Chondrocyte (in vitro differentiated cells): ENCODE data around the gene SFI1. TPM values are rescaled to one million over a fixed set of nuclear protein-coding genes. Genes with fewer than 3 reads are reported as not detected.
"Not testable (repeated sequence)": the region's sequence is repeated elsewhere in the genome, so short reads cannot be mapped to it uniquely, and the experiment has no call there.

Source experiments
- DNase-seq: peaks from one replicate; pipeline ENCODE4 v3.0.0; 2021; ENCODE audit warnings: mixed read lengths, low spot score
- H3K27ac Mint-ChIP-seq: one replicate; pipeline ENCODE4 v1.8.0; 2021; ENCODE audit warnings: mild to moderate bottlenecking, moderate library complexity, mixed read lengths; ENCODE audit not compliant: unreplicated experiment
- H3K27me3 Mint-ChIP-seq: 2 replicates; pipeline ENCODE4 v1.8.0; 2021; ENCODE audit warnings: low read depth, mixed read lengths
- H3K36me3 Mint-ChIP-seq: 2 replicates; pipeline ENCODE4 v1.8.0; 2021; ENCODE audit warnings: low read depth, mixed read lengths
- H3K4me1 Mint-ChIP-seq: 2 replicates; pipeline ENCODE4 v1.8.0; 2021; ENCODE audit warnings: low read depth, mild to moderate bottlenecking, mixed read lengths
- H3K4me3 Mint-ChIP-seq: one replicate; pipeline ENCODE4 v1.8.0; 2021; ENCODE audit warnings: mild to moderate bottlenecking, moderate library complexity, mixed read lengths; ENCODE audit not compliant: unreplicated experiment
- H3K9me3 Mint-ChIP-seq: 2 replicates; pipeline ENCODE4 v1.8.0; 2021; ENCODE audit warnings: low read depth, mixed read lengths
- CTCF ChIP-seq: fragments of 200-600 bp; sonication (generic); IDR thresholded peaks from 2 replicates; pipeline ENCODE4 v1.5.0; 2021; ENCODE audit warnings: antibody characterized with exemption, mild to moderate bottlenecking, moderate library complexity
- total RNA-seq: library from RNA; stranded (reverse); gene quantifications from 3 replicates; pipeline ENCODE4 v1.2.1, GENCODE V29; 2021

SFI1 gene
- total RNA-seq, 1 donor from 2014 or later = 20.3 TPM

- DNase-seq = no peak
- peaks cover 8% of the 10 kb centered on the region for H3K4me1 Mint-ChIP-seq
- no peak overlapping the region for H3K27ac Mint-ChIP-seq
- H3K9me3 Mint-ChIP-seq = no peaks in the 10 kb centered on the region
- H3K27me3 Mint-ChIP-seq = no peaks in the 10 kb centered on the region
- peak; percentile 86 for TF ChIP-seq CTCF
- no peaks in the 10 kb centered on the region for H3K36me3 Mint-ChIP-seq
- no peak overlapping the region for H3K4me3 Mint-ChIP-seq
Measured at GRCh38 chr22:31556627-31557203, 60.4 kb downstream of the SFI1 start.

- H3K27ac Mint-ChIP-seq, DNase-seq, H3K4me3 Mint-ChIP-seq, H3K9me3 Mint-ChIP-seq, H3K27me3 Mint-ChIP-seq, H3K36me3 Mint-ChIP-seq: not testable (repeated sequence)
- H3K4me1 Mint-ChIP-seq = peaks cover 14% of the 10 kb centered on the region
Measured at GRCh38 chr22:31558546-31558945, 62.2 kb downstream of the SFI1 start.

- H3K27ac Mint-ChIP-seq = peak overlapping the region; percentile 87
- no peaks in the 10 kb centered on the region for H3K36me3 Mint-ChIP-seq
- peak; percentile 93 for TF ChIP-seq CTCF
- H3K4me3 Mint-ChIP-seq = no peak overlapping the region
- no peak for DNase-seq
- no peaks in the 10 kb centered on the region for H3K27me3 Mint-ChIP-seq
- no peaks in the 10 kb centered on the region for H3K9me3 Mint-ChIP-seq
- H3K4me1 Mint-ChIP-seq = peaks cover 18% of the 10 kb centered on the region
Measured at GRCh38 chr22:31561238-31561887, 65.0 kb downstream of the SFI1 start.

- no peak for DNase-seq
- no peaks in the 10 kb centered on the region for H3K9me3 Mint-ChIP-seq
- no peak for TF ChIP-seq CTCF
- H3K4me3 Mint-ChIP-seq = no peak overlapping the region
- no peaks in the 10 kb centered on the region for H3K27me3 Mint-ChIP-seq
- no peaks in the 10 kb centered on the region for H3K36me3 Mint-ChIP-seq
- peaks cover 24% of the 10 kb centered on the region for H3K4me1 Mint-ChIP-seq
- peak overlapping the region; percentile 87 for H3K27ac Mint-ChIP-seq
Measured at GRCh38 chr22:31561970-31562369, 65.6 kb downstream of the SFI1 start.

- peaks cover 32% of the 10 kb centered on the region for H3K4me1 Mint-ChIP-seq
- H3K27ac Mint-ChIP-seq = peak overlapping the region; percentile 41
- no peak for DNase-seq
- no peak for TF ChIP-seq CTCF
- no peaks in the 10 kb centered on the region for H3K27me3 Mint-ChIP-seq
- peaks cover 6% of the 10 kb centered on the region for H3K36me3 Mint-ChIP-seq
- H3K4me3 Mint-ChIP-seq = no peak overlapping the region
- no peaks in the 10 kb centered on the region for H3K9me3 Mint-ChIP-seq
Measured at GRCh38 chr22:31566484-31566883, 70.1 kb downstream of the SFI1 start.

- no peak for DNase-seq
- peaks cover 6% of the 10 kb centered on the region for H3K36me3 Mint-ChIP-seq
- H3K27me3 Mint-ChIP-seq = no peaks in the 10 kb centered on the region
- no peak for TF ChIP-seq CTCF
- peaks cover 25% of the 10 kb centered on the region for H3K4me1 Mint-ChIP-seq
- H3K4me3 Mint-ChIP-seq = no peak overlapping the region
- no peaks in the 10 kb centered on the region for H3K9me3 Mint-ChIP-seq
- H3K27ac Mint-ChIP-seq = peak overlapping the region; percentile 77
Measured at GRCh38 chr22:31567196-31567595, 70.9 kb downstream of the SFI1 start.
